ENCODE data around the gene OR10A5.
"Not testable (repeated sequence)": the region's sequence is repeated elsewhere in the genome, so short reads cannot be mapped to it uniquely, and the experiment has no call there.

- not testable (repeated sequence) for TF ChIP-seq CTCF (IDR thresholded peaks at IDR 0.05; ENCODE audit: control extremely low read depth in 1 of 3, insufficient read depth in 1 of 3, low read depth in 1 of 3, low read length in 3 of 3); ZNF274 (IDR thresholded peaks at IDR 0.05; ENCODE audit: borderline replicate concordance, extremely low read depth, low read length); EZH2 (IDR thresholded peaks at IDR 0.05; ENCODE audit: low read depth, low read length, severe bottlenecking)
Measured at GRCh38 chr11:6801075-6801474, 44.4 kb upstream of the OR10A5 start.

Measured in H1 (cell line).